Right atrium auricular region (tissue), 2 donors: ENCODE results near the gene PPP1R26. TPM values are rescaled to one million over a fixed set of nuclear protein-coding genes. Genes with fewer than 3 reads are reported as not detected.

Source experiments
- DNase-seq: peaks from one replicate; pipeline ENCODE4 v3.0.0-alpha.2; 2019; ENCODE audit warnings: low spot score
- H3K27ac ChIP-seq, 2 donors: fragments of 200-600 bp; sonication (generic); 1 replicate in 1 of 2; 2 replicates in 1 of 2; pipeline ENCODE4 v1.5.1; 2016 to 2019
- H3K27me3 ChIP-seq, 2 donors: fragments of 200-600 bp; sonication (generic); one replicate each; pipeline versions ENCODE4 v1.5.1 to v1.6.0; 2017 to 2019
- H3K36me3 ChIP-seq: fragments of 200-600 bp; sonication (generic); one replicate; pipeline ENCODE4 v1.5.1; 2016
- H3K4me1 ChIP-seq, 2 donors: fragments of 200-600 bp; sonication (generic); one replicate each; pipeline versions ENCODE4 v1.5.1 to v1.6.0; 2017 to 2019
- H3K4me3 ChIP-seq, 2 donors: fragments of 200-600 bp; sonication (generic); 1 replicate in 1 of 2; 2 replicates in 1 of 2; pipeline ENCODE4 v1.5.1; 2017 to 2019; ENCODE audit warnings: mild to moderate bottlenecking in 1 of 2, moderate library complexity in 1 of 2
- H3K9me3 ChIP-seq, 2 donors: fragments of 200-600 bp; sonication (generic); one replicate each; pipeline ENCODE4 v1.5.1; 2019
- total RNA-seq, 2 donors: library from RNA; depleted of rRNA; stranded (reverse); fragments of >200 nt; gene quantifications; one replicate each; pipeline ENCODE4 v1.1.0, GENCODE V29; 2016
- TF ChIP-seq, protein P1 (sequence below), 2 donors: fragments of 200-600 bp; sonication (generic); IDR thresholded peaks; one replicate each; pipeline ENCODE4 v1.5.1; 2019; ENCODE audit warnings: antibody characterized with exemption in 2 of 2

The PPP1R26 gene
- total RNA-seq, 2 donors from 2014 or later = 17.4 to 18.7 TPM

DNA sequence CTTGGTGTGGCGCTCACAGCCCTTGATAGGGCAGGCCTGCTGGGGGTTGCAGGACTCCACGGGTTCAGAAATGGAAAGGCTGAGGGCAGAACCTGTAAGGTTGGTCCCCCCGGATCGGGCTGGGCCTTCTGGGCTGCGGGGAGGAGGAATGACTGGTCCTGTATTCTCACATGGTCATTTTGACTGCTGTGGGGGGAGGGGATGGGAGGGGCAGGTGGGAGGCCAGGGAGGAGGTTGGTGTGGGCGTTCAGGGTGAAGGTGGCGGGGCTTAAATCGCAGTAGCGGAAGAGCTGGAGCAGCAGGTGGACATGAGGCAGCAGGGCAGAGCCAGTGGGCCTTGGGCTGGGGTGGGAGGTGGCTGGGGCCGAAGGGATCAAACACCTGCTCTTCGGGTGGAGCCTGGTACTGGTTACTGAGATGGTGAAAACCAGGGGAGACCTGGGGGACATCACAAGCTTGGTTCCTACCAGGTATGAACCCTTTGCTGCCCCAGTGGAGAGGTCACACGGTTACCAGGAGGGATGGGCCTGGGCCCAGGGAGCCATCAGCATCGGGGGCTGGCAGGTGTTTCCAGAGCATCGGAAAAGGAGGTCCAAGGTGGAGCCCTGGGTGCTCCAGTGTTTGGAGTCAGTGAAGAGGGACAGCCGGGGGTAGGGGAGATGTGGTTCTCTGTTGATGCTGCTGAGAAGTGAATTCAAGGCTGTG, 22.7 kb downstream of the PPP1R26 start:
- DNase-seq = no peak
- Histone ChIP-seq H3K27ac (no peak overlapping the region), H3K27me3 (no peaks in the 10 kb centered on the region), H3K9me3 (no peaks in the 10 kb centered on the region), H3K4me3 (no peak overlapping the region), H3K4me1 (peaks cover 0 to 35% of the 10 kb centered on the region in 2 donors), H3K36me3 (peaks cover 20% of the 10 kb centered on the region)
- TF ChIP-seq, protein P1, sequence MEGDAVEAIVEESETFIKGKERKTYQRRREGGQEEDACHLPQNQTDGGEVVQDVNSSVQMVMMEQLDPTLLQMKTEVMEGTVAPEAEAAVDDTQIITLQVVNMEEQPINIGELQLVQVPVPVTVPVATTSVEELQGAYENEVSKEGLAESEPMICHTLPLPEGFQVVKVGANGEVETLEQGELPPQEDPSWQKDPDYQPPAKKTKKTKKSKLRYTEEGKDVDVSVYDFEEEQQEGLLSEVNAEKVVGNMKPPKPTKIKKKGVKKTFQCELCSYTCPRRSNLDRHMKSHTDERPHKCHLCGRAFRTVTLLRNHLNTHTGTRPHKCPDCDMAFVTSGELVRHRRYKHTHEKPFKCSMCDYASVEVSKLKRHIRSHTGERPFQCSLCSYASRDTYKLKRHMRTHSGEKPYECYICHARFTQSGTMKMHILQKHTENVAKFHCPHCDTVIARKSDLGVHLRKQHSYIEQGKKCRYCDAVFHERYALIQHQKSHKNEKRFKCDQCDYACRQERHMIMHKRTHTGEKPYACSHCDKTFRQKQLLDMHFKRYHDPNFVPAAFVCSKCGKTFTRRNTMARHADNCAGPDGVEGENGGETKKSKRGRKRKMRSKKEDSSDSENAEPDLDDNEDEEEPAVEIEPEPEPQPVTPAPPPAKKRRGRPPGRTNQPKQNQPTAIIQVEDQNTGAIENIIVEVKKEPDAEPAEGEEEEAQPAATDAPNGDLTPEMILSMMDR (IDR thresholded peaks at IDR 0.05) = no peak

DNA sequence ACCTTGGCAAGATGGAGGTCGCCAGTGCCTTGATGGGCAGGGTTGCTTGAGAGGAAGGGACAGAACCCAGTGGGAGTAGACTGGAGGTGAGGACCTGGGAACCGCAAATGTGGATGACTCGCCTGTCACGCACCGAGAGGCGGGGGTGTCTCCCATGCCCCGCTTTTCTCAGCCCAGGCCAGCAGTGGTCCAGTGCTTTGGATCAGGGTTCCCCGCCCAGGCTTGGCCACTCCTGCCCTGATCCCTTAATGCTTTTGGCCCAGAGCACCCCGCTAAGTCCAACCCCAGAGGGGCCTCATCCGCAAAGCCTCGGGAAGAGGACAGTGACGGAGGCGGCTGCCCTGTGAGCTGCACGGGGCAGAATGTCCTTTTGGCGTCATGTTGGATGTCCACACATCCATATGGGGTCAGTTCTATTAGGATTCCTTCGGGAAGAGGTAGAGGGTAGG, 23.3 kb downstream of the PPP1R26 start:
- H3K4me3 ChIP-seq = no peak overlapping the region
- H3K4me1 ChIP-seq = peaks cover 0 to 35% of the 10 kb centered on the region in 2 donors
- no peaks in the 10 kb centered on the region for H3K27me3 ChIP-seq
- H3K36me3 ChIP-seq = peaks cover 20% of the 10 kb centered on the region
- no peaks in the 10 kb centered on the region for H3K9me3 ChIP-seq
- no peak for DNase-seq
- TF ChIP-seq, protein P1 (IDR thresholded peaks at IDR 0.05) = no peak
- no peak overlapping the region for H3K27ac ChIP-seq

DNA sequence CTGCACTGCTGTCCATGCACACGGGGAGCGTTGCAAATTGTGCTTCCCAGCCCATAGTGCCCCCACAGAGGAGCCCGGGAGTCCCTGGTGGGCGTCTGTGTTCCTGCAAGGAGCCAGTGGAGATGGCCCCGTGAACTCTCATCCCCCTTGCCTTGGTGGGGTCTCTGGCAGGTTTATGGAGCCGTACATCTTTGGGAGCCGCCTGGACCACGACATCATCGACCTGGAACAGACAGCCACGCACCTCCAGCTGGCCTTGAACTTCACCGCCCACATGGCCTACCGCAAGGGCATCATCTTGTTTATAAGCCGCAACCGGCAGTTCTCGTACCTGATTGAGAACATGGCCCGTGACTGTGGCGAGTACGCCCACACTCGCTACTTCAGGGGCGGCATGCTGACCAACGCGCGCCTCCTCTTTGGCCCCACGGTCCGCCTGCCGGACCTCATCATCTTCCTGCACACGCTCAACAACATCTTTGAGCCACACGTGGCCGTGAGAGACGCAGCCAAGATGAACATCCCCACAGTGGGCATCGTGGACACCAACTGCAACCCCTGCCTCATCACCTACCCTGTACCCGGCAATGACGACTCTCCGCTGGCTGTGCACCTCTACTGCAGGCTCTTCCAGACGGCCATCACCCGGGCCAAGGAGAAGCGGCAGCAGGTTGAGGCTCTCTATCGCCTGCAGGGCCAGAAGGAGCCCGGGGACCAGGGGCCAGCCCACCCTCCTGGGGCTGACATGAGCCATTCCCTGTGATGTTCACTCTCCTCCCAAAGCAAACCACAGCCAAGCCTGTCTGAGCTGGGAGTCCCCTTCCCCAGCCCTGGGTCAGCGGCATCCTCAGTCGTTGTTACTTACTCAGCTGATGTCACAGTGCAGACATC, 24.0 kb downstream of the PPP1R26 start:
- no peak for DNase-seq
- TF ChIP-seq, protein P1 (IDR thresholded peaks at IDR 0.05) = no peak
- peaks cover 0 to 35% of the 10 kb centered on the region in 2 donors for H3K4me1 ChIP-seq
- H3K4me3 ChIP-seq = no peak overlapping the region
- H3K9me3 ChIP-seq = no peaks in the 10 kb centered on the region
- no peak overlapping the region for H3K27ac ChIP-seq
- no peaks in the 10 kb centered on the region for H3K27me3 ChIP-seq
- peaks cover 20% of the 10 kb centered on the region for H3K36me3 ChIP-seq

DNA sequence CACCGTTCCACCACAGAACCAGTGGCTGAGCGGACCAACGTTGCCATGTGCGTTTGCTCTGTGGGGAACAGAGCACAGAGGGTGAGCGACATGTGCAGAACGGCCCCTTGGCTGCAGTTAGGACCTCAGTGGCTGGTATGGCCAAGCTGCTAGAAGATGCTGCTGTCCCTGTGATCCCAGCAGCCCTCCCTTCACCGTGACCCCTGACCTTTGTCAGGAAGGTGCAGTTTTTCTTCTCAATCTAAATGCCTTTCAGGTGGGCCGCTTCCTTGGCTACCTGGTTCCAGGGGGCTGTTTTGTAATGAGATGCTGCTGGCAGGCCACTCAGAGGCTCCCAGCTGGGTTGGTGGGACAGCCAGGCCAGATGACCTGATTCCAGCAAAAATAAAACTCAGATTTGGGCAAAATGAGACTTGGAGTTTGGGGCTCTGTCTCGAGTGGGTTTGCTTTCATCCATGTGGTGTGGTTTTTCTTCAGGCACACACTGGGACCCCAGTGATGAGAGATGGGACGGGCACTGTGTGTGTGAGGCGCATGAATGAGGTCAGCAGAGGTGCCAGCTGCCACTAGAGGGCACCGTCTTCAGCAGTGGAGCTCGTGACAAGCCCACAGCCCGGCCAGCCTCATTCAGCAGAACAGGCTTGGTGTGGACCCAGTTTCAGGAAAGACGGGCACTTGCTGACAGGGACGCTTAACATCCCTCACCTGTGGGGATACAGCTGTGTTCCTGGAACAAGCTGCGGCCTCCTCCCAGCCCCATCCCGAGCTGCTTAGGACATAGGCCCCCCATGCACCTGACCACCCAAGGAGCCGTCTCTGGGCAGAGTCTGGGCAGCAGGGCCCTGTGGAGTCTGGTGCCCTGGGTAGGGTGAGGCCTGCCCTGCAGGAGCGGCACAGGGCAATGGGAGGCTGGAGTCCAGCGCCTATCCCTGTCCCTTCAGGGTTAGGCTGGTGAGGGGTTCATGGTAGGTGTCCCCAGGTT, 25.0 kb downstream of the PPP1R26 start:
- Histone ChIP-seq H3K9me3 (peaks cover 0 to 9% of the 10 kb centered on the region in 2 donors), H3K27ac (no peak overlapping the region), H3K36me3 (peaks cover 20% of the 10 kb centered on the region), H3K4me1 (peaks cover 0 to 29% of the 10 kb centered on the region in 2 donors), H3K27me3 (no peaks in the 10 kb centered on the region), H3K4me3 (no peak overlapping the region)
- TF ChIP-seq, protein P1 (IDR thresholded peaks at IDR 0.05) = peak; percentile 66 to 70
- no peak for DNase-seq
